Ovary (tissue), 9 donors: ENCODE results near the gene CKB. TPM values are rescaled to one million over a fixed set of nuclear protein-coding genes. Genes with fewer than 3 reads are reported as not detected.

Experiments
- DNase-seq, 5 donors: peaks; one replicate each; pipeline ENCODE4 v3.0.0-alpha.2; 2019 to 2020
- H3K27ac ChIP-seq, 2 donors: fragments of 200-600 bp; one replicate each; pipeline versions ENCODE4 v1.5.1 to v1.8.0; 2019 to 2022
- H3K27me3 ChIP-seq: fragments of 200-600 bp; one replicate; pipeline ENCODE4 v1.8.0; 2022
- H3K36me3 ChIP-seq: fragments of 200-600 bp; sonication (generic); one replicate; pipeline ENCODE4 v1.5.1; 2019
- H3K4me1 ChIP-seq: one replicate; pipeline ENCODE4 v1.8.1; 2013; ENCODE audit warnings: mild to moderate bottlenecking, moderate library complexity; ENCODE audit not compliant: insufficient read depth
- H3K4me3 ChIP-seq: fragments of 200-600 bp; sonication (generic); one replicate; pipeline ENCODE4 v1.5.1; 2017
- H3K9me3 ChIP-seq, 2 donors: fragments of 200-600 bp in 1 of 2; sonication (generic) in 1 of 2; one replicate each; pipeline versions ENCODE4 v1.5.1 to v1.8.1; 2013 to 2019; ENCODE audit warnings: mild to moderate bottlenecking in 1 of 2, moderate library complexity in 1 of 2
- CTCF ChIP-seq, 3 donors: fragments of 450-650 bp in 2 of 3; fragments of 200-600 bp in 1 of 3; IDR thresholded peaks; one replicate each; pipeline versions ENCODE4 v1.5.1 to v1.8.0; 2016 to 2022; ENCODE audit warnings: antibody characterized with exemption in 3 of 3, mild to moderate bottlenecking in 1 of 3
- EP300 ChIP-seq: sonication (generic); formaldehyde crosslinking; IDR thresholded peaks from one replicate; pipeline ENCODE4 v1.6.1; 2017; ENCODE audit warnings: antibody characterized with exemption
- POLR2A ChIP-seq: fragments of 450-650 bp; IDR thresholded peaks from one replicate; pipeline ENCODE4 v1.6.1; 2017; ENCODE audit warnings: antibody characterized with exemption, mild to moderate bottlenecking, moderate library complexity
- WGBS, 3 donors: extraction: QIAGEN DNeasy Blood & Tissue Kit in 1 of 3; methylation state at CpG; one replicate each; pipeline versions ENCODE4 v1.1.5 to v1.1.7; 2013 to 2017; 5-methylcytosine and 5-hydroxymethylcytosine counted together
- intact Hi-C, 4 donors: fragments of 100-400 bp; cut with DNase I; formaldehyde crosslinking; loops; one replicate each; pipeline versions ENCODE4 v1.11.0 to v1.15.1; 2022 to 2023
- polyA plus RNA-seq, 2 donors: library from polyadenylated mRNA; stranded (reverse); fragments of 200-250 nt in 1 of 2; fragments of 350-450 nt in 1 of 2; fragmentation: Illumina TruSeq in 1 of 2; extraction: RNeasy Lipid Tissue Mini Kit (QIAGEN cat#74804) in 1 of 2; gene quantifications; one replicate each; pipeline ENCODE4 v1.2.3, GENCODE V29; 2013 to 2014
- total RNA-seq, 7 donors: library from RNA; depleted of rRNA in 2 of 7; stranded (reverse); fragments of >200 nt in 2 of 7; fragmentation: NEBNext Ultra II Directional in 3 of 7; extraction: Animal tissue kit (Norgen Biotek cat#: 25700) in 3 of 7; gene quantifications; one replicate each; pipeline versions ENCODE4 v1.1.0 to v1.2.4, GENCODE V29; 2016 to 2023
- donor health status: DM: no; HTN: no; CAD: no; lungs with moderate emphysema.
- donor health status: DM: no; HTN: no; CAD: no.
- donor health status: Bipolar disorder and iron deficiency.
- donor health status: DM: yes; HTN: yes; CAD: no.
- donor health status: DM: no; HTN: no; CAD: no.
- donor health status: DM: yes; HTN: yes; CAD: no.

The CKB gene
- total and polyA plus RNA-seq, 9 donors, result 47.5 to 284 (median 134) TPM

- Histone ChIP-seq H3K4me3 (no peak overlapping the region), H3K27ac (peak overlapping the region in 1 of 2 donors; percentile 24), H3K27me3 (no peaks in the 10 kb centered on the region), H3K36me3 (no peaks in the 10 kb centered on the region), H3K4me1 (peaks cover 7% of the 10 kb centered on the region), H3K9me3 (no peaks in the 10 kb centered on the region)
- intact Hi-C loops, result no loop called here
- TF ChIP-seq POLR2A (no peak), EP300 (no peak), CTCF (IDR thresholded peaks at IDR 0.05) (no peak)
- DNase-seq, result peak in 1 of 5 donors; percentile 35
- 72 to 82% (median 73%) methylated on average over 6 to 22 of the region's 22 CpGs for WGBS, 3 donors
Observed at GRCh38 chr14:103534576-103535061, 12.0 kb upstream of the CKB start.

- intact Hi-C loops, result no loop called here
- peak in 1 of 5 donors; percentile 25 for DNase-seq
Observed at GRCh38 chr14:103533999-103534575, 11.5 kb upstream of the CKB start.

GRCh38 chr14:103533137-103533998 is 10.7 kb upstream of the CKB start:
- Histone ChIP-seq H3K27me3 (no peaks in the 10 kb centered on the region), H3K4me1 (peaks cover 9% of the 10 kb centered on the region), H3K9me3 (no peaks in the 10 kb centered on the region), H3K4me3 (no peak overlapping the region), H3K27ac (peak overlapping the region in 1 of 2 donors; percentile 31), H3K36me3 (no peaks in the 10 kb centered on the region)
- intact Hi-C loops, result no loop called here
- peak in 4 of 5 donors; percentile 47 to 70 (median 59) for DNase-seq
- TF ChIP-seq EP300 (no peak), POLR2A (no peak), CTCF (IDR thresholded peaks at IDR 0.05) (no peak)
- WGBS, 3 donors, result 60 to 68% (median 62%) methylated on average over 22 to 23 of the region's 23 CpGs

More at GRCh38 chr14:103533999-103534575, 11.5 kb upstream of the CKB start:
- TF ChIP-seq EP300 (no peak), CTCF (IDR thresholded peaks at IDR 0.05) (no peak), POLR2A (no peak)
- Histone ChIP-seq H3K27ac (peak overlapping the region in 1 of 2 donors; percentile 31), H3K4me3 (no peak overlapping the region), H3K4me1 (peaks cover 8% of the 10 kb centered on the region), H3K9me3 (no peaks in the 10 kb centered on the region), H3K36me3 (no peaks in the 10 kb centered on the region), H3K27me3 (no peaks in the 10 kb centered on the region)
- 78 to 82% (median 79%) methylated on average over 19 to 25 of the region's 25 CpGs for WGBS, 3 donors

GRCh38 chr14:103532216-103533136 is 9.8 kb upstream of the CKB start:
- H3K27me3 ChIP-seq, result no peaks in the 10 kb centered on the region
- TF ChIP-seq EP300, result no peak
- TF ChIP-seq CTCF (IDR thresholded peaks at IDR 0.05), result no peak
- TF ChIP-seq POLR2A, result no peak
- intact Hi-C loops, result no loop called here
- H3K4me3 ChIP-seq, result no peak overlapping the region
- no peaks in the 10 kb centered on the region for H3K36me3 ChIP-seq
- H3K27ac ChIP-seq, result peak overlapping the region in 1 of 2 donors; percentile 31
- 70 to 76% (median 72%) methylated on average over 14 to 32 of the region's 32 CpGs for WGBS, 3 donors
- peak in 2 of 5 donors; percentile 26 to 39 for DNase-seq
- peaks cover 17% of the 10 kb centered on the region for H3K4me1 ChIP-seq
- no peaks in the 10 kb centered on the region for H3K9me3 ChIP-seq
